ENCODE results near the gene AP1S3. TPM values are rescaled to one million over a fixed set of nuclear protein-coding genes. Genes with fewer than 3 reads are reported as not detected.
A peak's percentile ranks its signal among the peaks of the same experiment; 100 is the strongest.

The AP1S3 gene
- polyA plus RNA-seq, 1 experiment, result 1.9 TPM

DNA sequence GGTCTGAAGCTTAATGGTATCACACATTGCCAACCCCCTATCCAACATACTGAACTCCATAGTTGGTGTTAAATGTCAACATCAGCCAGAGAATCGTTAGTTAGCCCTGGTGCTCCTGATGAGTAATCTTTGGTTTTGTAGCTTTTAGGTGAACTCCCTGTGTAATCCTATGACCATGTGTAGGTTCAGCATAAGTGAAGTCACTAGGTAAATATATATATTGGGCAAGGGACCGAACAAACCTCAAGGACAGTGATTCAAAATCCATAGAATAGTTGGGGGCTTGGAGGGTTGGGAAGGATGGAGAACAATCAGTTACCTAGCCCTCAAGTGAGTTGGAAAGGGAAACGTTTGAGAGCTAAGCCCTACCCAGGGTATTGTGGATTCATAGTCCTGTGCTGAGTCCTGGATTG, 16.0 kb upstream of the AP1S3 start:
- Histone ChIP-seq H3K36me3 (ENCODE audit: control insufficient read depth, insufficient read depth, low read length) (peaks cover 1% of the 10 kb centered on the region), H3K4me3 (ENCODE audit: low read depth, low read length) (no peak overlapping the region), H3K27me3 (ENCODE audit: control insufficient read depth, insufficient read depth, low read length) (no peaks in the 10 kb centered on the region)
- TF ChIP-seq, protein P1, sequence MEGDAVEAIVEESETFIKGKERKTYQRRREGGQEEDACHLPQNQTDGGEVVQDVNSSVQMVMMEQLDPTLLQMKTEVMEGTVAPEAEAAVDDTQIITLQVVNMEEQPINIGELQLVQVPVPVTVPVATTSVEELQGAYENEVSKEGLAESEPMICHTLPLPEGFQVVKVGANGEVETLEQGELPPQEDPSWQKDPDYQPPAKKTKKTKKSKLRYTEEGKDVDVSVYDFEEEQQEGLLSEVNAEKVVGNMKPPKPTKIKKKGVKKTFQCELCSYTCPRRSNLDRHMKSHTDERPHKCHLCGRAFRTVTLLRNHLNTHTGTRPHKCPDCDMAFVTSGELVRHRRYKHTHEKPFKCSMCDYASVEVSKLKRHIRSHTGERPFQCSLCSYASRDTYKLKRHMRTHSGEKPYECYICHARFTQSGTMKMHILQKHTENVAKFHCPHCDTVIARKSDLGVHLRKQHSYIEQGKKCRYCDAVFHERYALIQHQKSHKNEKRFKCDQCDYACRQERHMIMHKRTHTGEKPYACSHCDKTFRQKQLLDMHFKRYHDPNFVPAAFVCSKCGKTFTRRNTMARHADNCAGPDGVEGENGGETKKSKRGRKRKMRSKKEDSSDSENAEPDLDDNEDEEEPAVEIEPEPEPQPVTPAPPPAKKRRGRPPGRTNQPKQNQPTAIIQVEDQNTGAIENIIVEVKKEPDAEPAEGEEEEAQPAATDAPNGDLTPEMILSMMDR (IDR thresholded peaks at IDR 0.05; ENCODE audit: insufficient read depth, low read depth, low read length), result no peak
- ChIA-PET CTCF (interaction anchor here (1.2 kb wide), 1 partner anchor 74 kb away, joined by 3 read pairs; no protein-coding TSS in a partner anchor), POLR2A (no interaction called here)
- DNase-seq (ENCODE audit: low read depth), result no peak

DNA sequence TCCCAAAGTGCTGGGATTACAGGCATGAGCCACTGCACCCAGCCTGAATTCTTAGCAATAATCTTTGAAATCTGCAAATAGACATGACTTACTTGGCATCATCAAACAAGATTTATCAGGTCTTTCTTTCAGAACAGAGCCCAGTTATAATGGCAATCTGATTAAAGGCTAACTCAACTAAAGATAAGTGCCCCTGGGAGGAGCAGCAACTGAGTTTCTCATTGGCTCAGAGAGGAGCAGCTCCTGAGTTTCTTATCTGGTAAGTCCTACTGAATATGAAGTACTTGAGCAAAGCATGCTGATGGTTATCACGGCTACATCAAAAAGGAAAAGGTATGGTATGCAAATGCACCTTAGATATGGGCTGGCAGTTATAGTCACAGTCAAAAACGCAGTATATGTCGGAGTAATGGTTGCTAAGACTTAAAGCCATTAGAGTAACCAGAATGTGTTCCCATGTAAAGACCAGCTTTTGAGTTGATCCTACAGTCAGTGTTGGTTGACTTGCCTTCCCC, 15.0 kb upstream of the AP1S3 start:
- H3K27me3 ChIP-seq (ENCODE audit: control insufficient read depth, insufficient read depth, low read length), result no peaks in the 10 kb centered on the region
- peaks cover 2% of the 10 kb centered on the region for H3K36me3 ChIP-seq (ENCODE audit: control insufficient read depth, insufficient read depth, low read length)
- TF ChIP-seq, protein P1 (IDR thresholded peaks at IDR 0.05; ENCODE audit: insufficient read depth, low read depth, low read length), result no peak
- no peak overlapping the region for H3K4me3 ChIP-seq (ENCODE audit: low read depth, low read length)
- POLR2A ChIA-PET, result no interaction called here
- CTCF ChIA-PET, result no interaction called here
- DNase-seq (ENCODE audit: low read depth), result no peak

DNA sequence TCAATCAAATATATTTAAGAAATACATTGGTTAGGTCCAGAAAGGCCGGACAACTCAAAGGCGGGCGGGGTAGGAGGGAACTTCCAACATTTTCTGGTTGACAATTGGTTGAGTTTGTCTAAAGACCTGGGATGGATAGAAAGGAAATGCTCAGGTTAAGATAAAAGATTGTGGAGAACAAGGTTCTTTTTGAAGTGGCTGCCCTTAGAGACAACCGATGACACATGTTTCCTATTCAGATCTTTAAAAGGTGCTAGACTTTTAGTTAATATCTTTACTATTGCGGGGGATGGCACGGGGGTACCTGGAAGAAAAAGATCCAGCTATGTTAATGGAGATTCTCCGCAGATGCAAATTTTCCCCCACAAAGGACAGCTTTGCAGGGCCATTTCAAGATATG, 10.0 kb upstream of the AP1S3 start:
- POLR2A ChIA-PET, result no interaction called here
- TF ChIP-seq, protein P1 (IDR thresholded peaks at IDR 0.05; ENCODE audit: insufficient read depth, low read depth, low read length), result no peak
- CTCF ChIA-PET, result interaction anchor here (0.9 to 1.3 kb wide), 3 partner anchors 11 to 971 kb away, joined by 3 to 4 read pairs (median 3); no protein-coding TSS in a partner anchor
- Histone ChIP-seq H3K4me3 (ENCODE audit: low read depth, low read length) (no peak overlapping the region), H3K36me3 (ENCODE audit: control insufficient read depth, insufficient read depth, low read length) (peaks cover 2% of the 10 kb centered on the region), H3K27me3 (ENCODE audit: control insufficient read depth, insufficient read depth, low read length) (no peaks in the 10 kb centered on the region)
- no peak for DNase-seq (ENCODE audit: low read depth)

DNA sequence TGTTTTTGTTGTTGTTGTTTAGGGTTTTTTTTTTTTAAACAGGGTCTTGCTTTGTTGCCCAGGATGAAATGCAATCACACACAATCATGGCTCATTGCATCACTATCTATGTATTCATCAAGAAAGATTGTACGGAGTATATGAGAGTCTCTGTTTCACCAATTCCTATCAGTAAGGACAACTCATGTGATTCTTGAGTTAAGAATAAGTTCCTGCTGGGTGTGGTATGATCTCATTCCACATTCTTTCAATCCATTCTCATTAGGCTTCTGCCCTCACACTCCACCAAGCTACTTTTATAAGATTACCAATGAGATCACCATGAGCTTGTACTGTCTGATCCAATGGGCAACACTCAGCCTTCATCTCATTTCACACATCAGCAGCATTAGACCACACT, 9.1 kb upstream of the AP1S3 start:
- ChIA-PET POLR2A (interaction anchor here (0.6 kb wide), 1 partner anchor 33 kb away, joined by 3 read pairs; no protein-coding TSS in a partner anchor), CTCF (interaction anchor here (1.0 to 1.3 kb wide), 2 partner anchors 8 to 11 kb away, joined by 3 to 4 read pairs; no protein-coding TSS in a partner anchor)
- Histone ChIP-seq H3K4me3 (ENCODE audit: low read depth, low read length) (no peak overlapping the region), H3K27me3 (ENCODE audit: control insufficient read depth, insufficient read depth, low read length) (no peaks in the 10 kb centered on the region), H3K36me3 (ENCODE audit: control insufficient read depth, insufficient read depth, low read length) (peaks cover 2% of the 10 kb centered on the region)
- DNase-seq (ENCODE audit: low read depth), result peak; percentile 96
- TF ChIP-seq, protein P1 (IDR thresholded peaks at IDR 0.05; ENCODE audit: insufficient read depth, low read depth, low read length), result no peak

DNA sequence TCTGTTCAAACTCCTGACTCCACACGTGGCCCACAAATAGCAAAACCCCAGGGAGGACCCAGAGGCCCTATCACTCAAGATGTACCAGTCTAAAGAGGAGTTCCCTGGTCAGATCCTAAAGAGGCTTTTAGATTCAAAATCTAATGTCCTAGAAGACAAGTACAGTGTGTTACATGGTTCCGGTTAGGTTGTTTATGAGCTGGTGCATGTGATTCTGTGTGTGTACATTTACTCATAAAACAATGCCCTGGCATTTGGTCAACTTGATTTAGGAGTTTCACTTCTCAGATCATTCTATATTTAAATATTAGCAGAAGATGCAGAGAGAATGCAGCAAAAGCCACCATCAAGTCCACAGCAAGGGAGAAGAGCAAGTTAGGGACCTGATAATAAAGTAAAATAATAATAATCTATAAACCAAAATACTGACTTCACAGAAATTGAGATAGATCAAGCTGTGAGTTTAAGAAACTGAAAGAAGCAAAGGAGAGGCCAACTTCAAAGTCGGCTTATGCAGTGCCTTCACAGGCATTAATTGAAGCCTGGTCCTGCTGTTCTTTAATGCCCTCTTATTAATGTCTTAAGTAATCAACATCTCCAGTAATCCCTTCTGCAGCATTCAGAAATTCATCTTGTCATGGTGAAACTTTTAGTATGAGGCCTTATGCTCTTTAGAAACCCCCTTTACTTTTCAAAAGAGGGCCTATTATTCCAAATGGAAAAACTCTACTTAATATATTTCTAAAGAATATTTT, 4.2 kb upstream of the AP1S3 start:
- TF ChIP-seq, protein P1 (IDR thresholded peaks at IDR 0.05; ENCODE audit: insufficient read depth, low read depth, low read length), result no peak
- no peak for DNase-seq (ENCODE audit: low read depth)
- ChIA-PET POLR2A (no interaction called here), CTCF (interaction anchor here (0.9 to 1.2 kb wide), 3 partner anchors 13 to 382 kb away, joined by 3 to 4 read pairs (median 3); no protein-coding TSS in a partner anchor)
- H3K27me3 ChIP-seq (ENCODE audit: control insufficient read depth, insufficient read depth, low read length), result no peaks in the 10 kb centered on the region
- H3K4me3 ChIP-seq (ENCODE audit: low read depth, low read length), result no peak overlapping the region
- no peaks in the 10 kb centered on the region for H3K36me3 ChIP-seq (ENCODE audit: control insufficient read depth, insufficient read depth, low read length)

All from BJ (cell line).